HL-60 (cell line): ENCODE measurements around the gene ROPN1.

Experiments used
- CTCF ChIP-seq: IDR thresholded peaks from one replicate; pipeline ENCODE4 v1.5.1; 2011; ENCODE audit warnings: low read length, control low read depth, inconsistent platforms; ENCODE audit not compliant: insufficient read depth
- GABPA ChIP-seq: IDR thresholded peaks from 2 replicates; pipeline ENCODE4 v1.6.1; 2012; ENCODE audit warnings: low read depth
- POLR2AphosphoS5 ChIP-seq: IDR thresholded peaks from 2 replicates; pipeline ENCODE4 v1.6.1; 2012; ENCODE audit warnings: low read depth
- REST ChIP-seq: IDR thresholded peaks from 2 replicates; pipeline ENCODE4 v1.6.1; 2012; ENCODE audit warnings: low read depth; ENCODE audit not compliant: insufficient replicate concordance
- SPI1 ChIP-seq: IDR thresholded peaks from 2 replicates; pipeline ENCODE4 v1.6.1; 2012; ENCODE audit warnings: low read depth, mild to moderate bottlenecking, borderline replicate concordance

GRCh38 chr3:123929325-123929724 is 62.6 kb downstream of the ROPN1 start:
- TF ChIP-seq CTCF (no peak), POLR2AphosphoS5 (no peak), GABPA (no peak), REST (no peak), SPI1 (no peak)
